Measurements from ENCODE around the gene NAP1L4. TPM values are rescaled to one million over a fixed set of nuclear protein-coding genes. Genes with fewer than 3 reads are reported as not detected.

The NAP1L4 gene
- total and polyA plus RNA-seq, 2 donors = 133 to 157 TPM

GRCh38 chr11:2903672-2904011, 88.5 kb downstream of the NAP1L4 start:
- Histone ChIP-seq H3K27me3 (ENCODE audit: control insufficient read depth in 2 of 2, insufficient read depth in 1 of 2, low read length in 1 of 2) (peaks cover 0 to 23% of the 10 kb centered on the region in 2 donors), H3K4me3 (ENCODE audit: low read length in 2 of 2) (no peak overlapping the region), H3K9me3 (ENCODE audit: control insufficient read depth in 2 of 2, insufficient read depth in 1 of 2, low read length in 1 of 2) (peaks cover 0 to 11% of the 10 kb centered on the region in 2 donors), H3K4me1 (ENCODE audit: control insufficient read depth in 2 of 2, insufficient read depth in 2 of 2, low read length in 2 of 2) (peaks cover 6 to 21% of the 10 kb centered on the region in 2 donors), H3K36me3 (ENCODE audit: control insufficient read depth in 2 of 2, insufficient read depth in 2 of 2, low read length in 1 of 2) (no peaks in the 10 kb centered on the region), H3K27ac (ENCODE audit: low read depth in 1 of 2, low read length in 1 of 2) (no peak overlapping the region)
- DNase-seq (ENCODE audit: low read depth in 6 of 9, low spot score in 9 of 9) = no peak
- WGBS = 96% methylated on average over 7 of the region's 7 CpGs

GRCh38 chr11:2902784-2903671, 89.1 kb downstream of the NAP1L4 start:
- H3K27ac ChIP-seq (ENCODE audit: low read depth in 1 of 2, low read length in 1 of 2) = no peak overlapping the region
- peaks cover 6 to 27% of the 10 kb centered on the region in 2 donors for H3K4me1 ChIP-seq (ENCODE audit: control insufficient read depth in 2 of 2, insufficient read depth in 2 of 2, low read length in 2 of 2)

DNA sequence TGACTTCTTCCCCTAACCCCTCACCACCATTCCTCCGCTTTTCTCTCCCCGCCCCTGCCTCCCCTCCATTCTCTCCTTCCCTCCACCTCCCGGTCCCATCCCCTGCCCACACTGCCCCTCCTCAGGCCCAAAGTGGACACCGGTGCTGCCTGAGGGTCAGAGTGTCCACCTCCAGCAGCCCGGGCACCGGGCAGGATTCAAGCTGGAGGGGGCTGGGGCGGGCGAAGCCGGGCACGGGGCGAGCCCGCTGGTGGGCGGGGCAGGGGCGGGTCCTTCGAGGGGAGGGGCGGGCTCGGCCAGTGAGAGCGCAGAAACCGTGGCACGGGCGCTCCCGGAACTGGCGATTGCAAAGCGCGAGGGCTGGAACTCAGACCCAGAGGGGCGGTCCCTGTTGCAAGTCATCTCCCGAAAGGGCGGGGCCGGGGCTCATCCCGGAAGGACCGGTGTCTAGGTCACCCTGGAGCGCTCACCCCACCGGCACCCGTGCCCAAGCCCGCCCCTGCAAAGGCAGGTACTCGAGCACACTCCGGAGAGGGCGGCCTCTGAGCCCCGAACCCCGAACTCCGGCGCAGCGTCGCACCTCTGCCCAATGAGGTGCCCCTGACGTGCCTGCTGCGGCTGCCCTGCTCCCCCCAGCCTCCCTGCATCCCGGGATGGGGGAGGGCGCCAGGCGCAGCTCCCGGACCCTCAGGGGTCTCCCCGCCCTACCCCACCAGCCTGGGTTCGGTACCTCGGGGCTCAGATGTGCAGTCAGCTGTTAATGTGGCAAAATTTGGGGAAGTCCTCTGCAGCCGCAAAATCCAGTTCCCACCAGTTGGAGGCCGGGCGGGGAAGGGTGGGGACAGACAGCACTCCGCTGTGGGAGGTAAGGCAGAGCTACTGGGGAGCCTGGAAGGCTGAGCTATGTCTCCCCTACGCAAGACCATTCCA, 90.0 kb downstream of the NAP1L4 start:
- Histone ChIP-seq H3K4me3 (ENCODE audit: low read length in 2 of 2) (peak overlapping the region; percentile 56 to 65), H3K27ac (ENCODE audit: low read depth in 1 of 2, low read length in 1 of 2) (peak overlapping the region; percentile 43 to 68), H3K27me3 (ENCODE audit: control insufficient read depth in 2 of 2, insufficient read depth in 1 of 2, low read length in 1 of 2) (peaks cover 0 to 9% of the 10 kb centered on the region in 2 donors), H3K36me3 (ENCODE audit: control insufficient read depth in 2 of 2, insufficient read depth in 2 of 2, low read length in 1 of 2) (no peaks in the 10 kb centered on the region), H3K9me3 (ENCODE audit: control insufficient read depth in 2 of 2, insufficient read depth in 1 of 2, low read length in 1 of 2) (peaks cover 0 to 6% of the 10 kb centered on the region in 2 donors), H3K4me1 (ENCODE audit: control insufficient read depth in 2 of 2, insufficient read depth in 2 of 2, low read length in 2 of 2) (peaks cover 6 to 27% of the 10 kb centered on the region in 2 donors)
- DNase-seq (ENCODE audit: low read depth in 6 of 9, low spot score in 9 of 9) = peak; percentile 68 to 95 (median 86)
- WGBS = 5% methylated on average over 58 of the region's 58 CpGs

More at GRCh38 chr11:2902784-2903671, 89.1 kb downstream of the NAP1L4 start:
- Histone ChIP-seq H3K27me3 (ENCODE audit: control insufficient read depth in 2 of 2, insufficient read depth in 1 of 2, low read length in 1 of 2) (peaks cover 0 to 19% of the 10 kb centered on the region in 2 donors), H3K9me3 (ENCODE audit: control insufficient read depth in 2 of 2, insufficient read depth in 1 of 2, low read length in 1 of 2) (peaks cover 0 to 11% of the 10 kb centered on the region in 2 donors), H3K4me3 (ENCODE audit: low read length in 2 of 2) (peak overlapping the region; percentile 56 to 65), H3K36me3 (ENCODE audit: control insufficient read depth in 2 of 2, insufficient read depth in 2 of 2, low read length in 1 of 2) (no peaks in the 10 kb centered on the region)
- DNase-seq (ENCODE audit: low read depth in 6 of 9, low spot score in 9 of 9) = no peak
- 88% methylated on average over 23 of the region's 23 CpGs for WGBS

DNA sequence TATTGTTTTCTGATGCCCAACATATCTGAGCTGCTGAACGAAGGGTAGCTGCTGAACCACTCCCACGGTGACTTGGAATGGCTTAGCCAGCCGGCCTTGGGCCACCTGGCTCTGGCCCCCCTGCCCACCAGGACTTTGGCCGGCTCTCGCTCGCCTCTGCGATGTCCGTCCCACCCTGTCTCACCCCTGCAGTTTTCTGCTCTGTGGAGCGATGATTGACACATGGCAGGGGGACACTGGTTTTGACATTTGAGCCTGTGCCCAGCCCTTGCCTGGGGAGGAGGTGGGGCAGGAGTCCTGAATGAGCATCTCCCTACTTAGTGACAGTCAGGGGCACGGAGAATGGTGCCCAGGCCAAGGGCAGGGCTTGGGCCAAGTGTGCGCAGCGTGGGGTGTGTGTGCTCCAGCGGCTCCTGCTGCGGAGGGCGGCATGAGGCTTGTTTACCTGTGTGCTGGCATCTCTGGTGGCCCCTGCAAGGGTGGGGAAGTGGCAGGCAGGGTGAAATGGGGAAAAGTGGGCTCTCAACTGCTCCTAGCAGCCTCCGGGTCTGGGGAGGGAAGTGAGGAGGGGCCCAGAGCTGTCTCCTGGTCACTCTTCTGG, 90.8 kb downstream of the NAP1L4 start:
- Histone ChIP-seq H3K36me3 (ENCODE audit: control insufficient read depth in 2 of 2, insufficient read depth in 2 of 2, low read length in 1 of 2) (no peaks in the 10 kb centered on the region), H3K27me3 (ENCODE audit: control insufficient read depth in 2 of 2, insufficient read depth in 1 of 2, low read length in 1 of 2) (peaks cover 0 to 8% of the 10 kb centered on the region in 2 donors), H3K9me3 (ENCODE audit: control insufficient read depth in 2 of 2, insufficient read depth in 1 of 2, low read length in 1 of 2) (peaks cover 0 to 4% of the 10 kb centered on the region in 2 donors), H3K4me1 (ENCODE audit: control insufficient read depth in 2 of 2, insufficient read depth in 2 of 2, low read length in 2 of 2) (peaks cover 6 to 27% of the 10 kb centered on the region in 2 donors), H3K4me3 (ENCODE audit: low read length in 2 of 2) (peak overlapping the region in 1 of 2 donors; percentile 56), H3K27ac (ENCODE audit: low read depth in 1 of 2, low read length in 1 of 2) (no peak overlapping the region)
- WGBS = 97% methylated on average over 16 of the region's 16 CpGs
- DNase-seq (ENCODE audit: low read depth in 6 of 9, low spot score in 9 of 9) = no peak

DNA sequence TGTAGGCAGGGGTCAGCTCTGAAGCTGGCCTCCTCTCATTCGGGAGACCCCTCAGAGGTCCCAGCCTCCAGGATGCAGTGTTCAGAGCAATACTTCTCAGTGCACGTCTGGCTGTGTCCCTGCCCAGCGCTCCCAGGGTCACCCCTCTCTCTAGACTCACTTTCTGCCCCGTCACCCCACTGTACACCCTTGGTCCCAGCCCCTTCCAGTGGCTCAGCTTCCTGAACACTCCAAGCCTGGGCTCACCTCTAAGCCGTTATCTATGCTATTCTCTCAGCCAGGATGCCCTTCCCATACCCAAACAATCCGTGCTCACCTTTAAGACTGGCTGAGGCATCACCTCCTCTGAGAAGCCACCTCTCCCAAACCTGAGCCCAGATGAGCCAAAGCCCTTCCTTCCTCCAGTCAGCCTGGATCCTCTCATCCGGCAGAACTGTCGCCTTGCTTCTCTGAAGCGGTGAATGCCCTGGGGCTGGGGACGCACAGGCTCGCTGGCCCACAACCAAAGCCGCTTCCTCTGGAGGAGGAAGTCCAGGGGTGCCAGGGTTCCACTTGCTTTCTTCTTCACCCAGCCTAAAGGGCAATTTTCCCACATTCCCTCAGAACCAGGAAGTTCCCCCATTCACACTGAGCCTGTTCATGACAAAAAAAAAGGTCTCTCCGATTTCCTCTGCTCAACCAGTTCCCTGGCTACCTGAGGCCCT, 92.9 kb downstream of the NAP1L4 start:
- H3K4me1 ChIP-seq (ENCODE audit: control insufficient read depth in 2 of 2, insufficient read depth in 2 of 2, low read length in 2 of 2) = peaks cover 6 to 27% of the 10 kb centered on the region in 2 donors
- H3K27me3 ChIP-seq (ENCODE audit: control insufficient read depth in 2 of 2, insufficient read depth in 1 of 2, low read length in 1 of 2) = peaks cover 0 to 8% of the 10 kb centered on the region in 2 donors
- no peaks in the 10 kb centered on the region for H3K9me3 ChIP-seq (ENCODE audit: control insufficient read depth in 2 of 2, insufficient read depth in 1 of 2, low read length in 1 of 2)
- H3K36me3 ChIP-seq (ENCODE audit: control insufficient read depth in 2 of 2, insufficient read depth in 2 of 2, low read length in 1 of 2) = no peaks in the 10 kb centered on the region
- H3K4me3 ChIP-seq (ENCODE audit: low read length in 2 of 2) = no peak overlapping the region
- WGBS = 73% methylated on average over 13 of the region's 13 CpGs
- peak overlapping the region in 1 of 2 donors; percentile 32 for H3K27ac ChIP-seq (ENCODE audit: low read depth in 1 of 2, low read length in 1 of 2)
- no peak for DNase-seq (ENCODE audit: low read depth in 6 of 9, low spot score in 9 of 9)

GRCh38 chr11:2898366-2899079, 93.6 kb downstream of the NAP1L4 start:
- Histone ChIP-seq H3K36me3 (ENCODE audit: control insufficient read depth in 2 of 2, insufficient read depth in 2 of 2, low read length in 1 of 2) (no peaks in the 10 kb centered on the region), H3K4me3 (ENCODE audit: low read length in 2 of 2) (no peak overlapping the region), H3K27me3 (ENCODE audit: control insufficient read depth in 2 of 2, insufficient read depth in 1 of 2, low read length in 1 of 2) (peaks cover 0 to 8% of the 10 kb centered on the region in 2 donors), H3K9me3 (ENCODE audit: control insufficient read depth in 2 of 2, insufficient read depth in 1 of 2, low read length in 1 of 2) (no peaks in the 10 kb centered on the region), H3K27ac (ENCODE audit: low read depth in 1 of 2, low read length in 1 of 2) (no peak overlapping the region), H3K4me1 (ENCODE audit: control insufficient read depth in 2 of 2, insufficient read depth in 2 of 2, low read length in 2 of 2) (peaks cover 6 to 27% of the 10 kb centered on the region in 2 donors)
- peak in 1 of 9 donors; percentile 44 for DNase-seq (ENCODE audit: low read depth in 6 of 9, low spot score in 9 of 9)
- 58% methylated on average over 12 of the region's 12 CpGs for WGBS

DNA sequence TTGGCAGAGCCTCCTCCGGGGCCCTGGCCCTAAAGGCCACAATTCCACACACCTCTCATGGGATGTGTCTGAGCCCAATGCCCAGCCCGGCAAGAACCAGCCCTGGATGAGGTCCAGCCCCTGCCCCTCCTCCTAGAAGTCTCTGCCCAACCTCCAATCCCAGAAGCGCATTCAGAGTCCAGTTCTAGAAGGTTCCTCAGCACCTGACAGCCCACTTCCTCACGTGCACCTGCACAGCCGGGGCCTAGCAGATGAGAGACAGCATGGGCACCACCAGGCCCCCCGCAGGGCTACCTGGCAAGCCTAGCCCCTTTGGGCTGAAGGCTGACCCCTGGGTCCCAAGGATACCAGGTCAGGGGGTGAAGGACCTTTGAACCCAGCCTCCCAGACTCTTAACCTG, 95.1 kb downstream of the NAP1L4 start:
- peaks cover 0 to 7% of the 10 kb centered on the region in 2 donors for H3K27me3 ChIP-seq (ENCODE audit: control insufficient read depth in 2 of 2, insufficient read depth in 1 of 2, low read length in 1 of 2)
- H3K4me3 ChIP-seq (ENCODE audit: low read length in 2 of 2) = no peak overlapping the region
- no peak overlapping the region for H3K27ac ChIP-seq (ENCODE audit: low read depth in 1 of 2, low read length in 1 of 2)
- H3K36me3 ChIP-seq (ENCODE audit: control insufficient read depth in 2 of 2, insufficient read depth in 2 of 2, low read length in 1 of 2) = no peaks in the 10 kb centered on the region
- 93% methylated on average over 6 of the region's 6 CpGs for WGBS
- no peak for DNase-seq (ENCODE audit: low read depth in 6 of 9, low spot score in 9 of 9)
- H3K4me1 ChIP-seq (ENCODE audit: control insufficient read depth in 2 of 2, insufficient read depth in 2 of 2, low read length in 2 of 2) = peaks cover 5 to 29% of the 10 kb centered on the region in 2 donors
- no peaks in the 10 kb centered on the region for H3K9me3 ChIP-seq (ENCODE audit: control insufficient read depth in 2 of 2, insufficient read depth in 1 of 2, low read length in 1 of 2)

DNA sequence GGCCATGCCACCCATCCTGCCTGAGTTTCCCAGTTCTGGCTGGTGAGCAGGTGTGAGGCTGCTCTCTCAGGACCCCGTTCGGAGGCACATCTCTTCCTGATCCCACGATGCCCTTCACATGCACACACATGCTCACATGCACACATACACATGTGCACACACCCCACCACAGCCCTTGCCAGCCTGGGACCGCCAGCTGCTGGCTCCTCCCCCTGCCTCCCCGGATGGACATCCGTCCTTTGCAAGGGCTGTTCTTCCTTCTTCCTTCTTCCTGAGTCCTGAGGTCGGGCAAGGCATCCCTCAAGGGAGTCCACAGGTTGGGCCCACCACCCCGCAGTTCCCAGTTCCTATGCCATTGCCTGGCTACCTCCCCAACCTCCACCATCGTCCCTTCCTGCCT, 96.1 kb downstream of the NAP1L4 start:
- H3K27ac ChIP-seq (ENCODE audit: low read depth in 1 of 2, low read length in 1 of 2) = no peak overlapping the region
- peaks cover 13 to 34% of the 10 kb centered on the region in 2 donors for H3K4me1 ChIP-seq (ENCODE audit: control insufficient read depth in 2 of 2, insufficient read depth in 2 of 2, low read length in 2 of 2)
- H3K9me3 ChIP-seq (ENCODE audit: control insufficient read depth in 2 of 2, insufficient read depth in 1 of 2, low read length in 1 of 2) = no peaks in the 10 kb centered on the region
- peaks cover 0 to 4% of the 10 kb centered on the region in 2 donors for H3K27me3 ChIP-seq (ENCODE audit: control insufficient read depth in 2 of 2, insufficient read depth in 1 of 2, low read length in 1 of 2)
- H3K36me3 ChIP-seq (ENCODE audit: control insufficient read depth in 2 of 2, insufficient read depth in 2 of 2, low read length in 1 of 2) = no peaks in the 10 kb centered on the region
- 95% methylated on average over 9 of the region's 9 CpGs for WGBS
- DNase-seq (ENCODE audit: low read depth in 6 of 9, low spot score in 9 of 9) = no peak
- H3K4me3 ChIP-seq (ENCODE audit: low read length in 2 of 2) = no peak overlapping the region

All from thymus (tissue), 11 donors.